ENCODE results near the gene GALNT18. TPM values are rescaled to one million over a fixed set of nuclear protein-coding genes. Genes with fewer than 3 reads are reported as not detected.

The GALNT18 gene
- total and polyA plus RNA-seq, 3 experiments from 2014 or later = 1.3 TPM; not detected in 1

DNA sequence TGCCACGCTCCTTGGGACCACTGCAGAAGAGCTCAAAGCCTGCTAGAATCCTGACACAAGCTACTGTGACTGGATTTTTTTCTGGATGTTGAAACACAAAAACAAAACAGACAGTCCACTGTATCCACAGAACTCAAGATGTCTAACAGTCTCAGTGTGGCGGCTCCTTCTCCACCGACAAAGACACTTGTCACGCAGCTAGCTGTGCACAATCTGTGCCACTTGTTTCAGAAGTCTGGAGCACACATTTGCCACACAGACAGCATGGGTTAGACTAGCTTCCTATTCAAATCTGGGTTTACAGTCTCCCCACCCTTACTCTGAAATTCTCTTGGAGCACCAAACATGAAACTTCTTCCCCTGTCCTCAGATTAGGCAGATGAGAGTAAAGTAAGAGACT is 99.2 kb downstream of the GALNT18 start:
- no peaks in the 10 kb centered on the region for H3K4me1 ChIP-seq (ENCODE audit: insufficient read depth, low read length)
- H3K4me3 Mint-ChIP-seq = no peak overlapping the region
- H3K27ac Mint-ChIP-seq = no peak overlapping the region
- POLR2A ChIA-PET = no interaction called here
- no peak overlapping the region for H3K4me3 ChIP-seq (ENCODE audit: low read length)
- no peaks in the 10 kb centered on the region for H3K4me1 Mint-ChIP-seq
- H3K36me3 ChIP-seq (ENCODE audit: insufficient read depth, low read length) = no peaks in the 10 kb centered on the region
- H3K27ac ChIP-seq (ENCODE audit: low read depth, low read length) = no peak overlapping the region
- no peaks in the 10 kb centered on the region for H3K9me3 ChIP-seq (ENCODE audit: low read length)
- H3K36me3 Mint-ChIP-seq = no peaks in the 10 kb centered on the region
- CTCF ChIA-PET = no interaction called here
- peaks cover 14 to 16% of the 10 kb centered on the region in 2 donors for H3K27me3 Mint-ChIP-seq
- H3K9me3 Mint-ChIP-seq = no peaks in the 10 kb centered on the region
- H3K27me3 ChIP-seq (ENCODE audit: insufficient read depth, low read length, poor library complexity, severe bottlenecking) = no peaks in the 10 kb centered on the region
- DNase-seq = no peak

DNA sequence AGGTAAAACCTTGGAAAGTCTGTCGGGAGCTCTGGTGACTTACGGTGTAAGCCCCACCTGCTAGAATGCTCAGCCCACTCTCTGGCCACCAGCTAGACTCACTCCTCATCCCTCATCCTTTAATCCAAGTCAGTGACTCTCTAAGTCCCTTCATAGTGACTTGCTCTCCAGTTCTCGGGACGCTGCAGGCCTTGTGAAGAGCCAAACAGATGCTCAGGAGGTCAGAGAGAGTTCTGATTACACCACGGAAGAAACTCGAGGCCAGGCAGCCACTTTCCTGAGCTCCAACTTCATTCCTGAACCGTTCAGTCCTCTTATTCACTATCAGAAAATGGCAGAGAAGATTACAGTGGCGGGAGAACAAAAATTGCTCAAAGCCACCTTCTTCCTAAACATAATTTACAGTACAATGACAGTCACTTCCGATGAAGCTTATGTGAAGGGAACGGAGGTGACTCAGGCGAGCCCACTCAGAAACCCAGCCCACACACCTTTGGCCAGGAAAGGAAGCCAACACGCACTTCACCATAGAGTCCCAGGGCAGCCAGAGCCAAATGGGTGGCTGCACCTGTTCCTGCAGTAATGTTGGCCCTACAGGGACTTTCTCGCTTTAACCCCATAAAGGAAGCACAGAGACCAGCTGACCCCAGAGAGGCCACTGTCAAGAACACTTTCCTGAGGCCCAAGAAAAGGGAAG is 100.4 kb downstream of the GALNT18 start:
- POLR2A ChIA-PET = no interaction called here
- no peaks in the 10 kb centered on the region for H3K27me3 ChIP-seq (ENCODE audit: insufficient read depth, low read length, poor library complexity, severe bottlenecking)
- Mint-ChIP-seq H3K4me1 (no peaks in the 10 kb centered on the region), H3K27ac (no peak overlapping the region), H3K27me3 (peaks cover 14 to 16% of the 10 kb centered on the region in 2 donors), H3K9me3 (no peaks in the 10 kb centered on the region), H3K36me3 (no peaks in the 10 kb centered on the region), H3K4me3 (no peak overlapping the region)
- no peak overlapping the region for H3K27ac ChIP-seq (ENCODE audit: low read depth, low read length)
- no peaks in the 10 kb centered on the region for H3K36me3 ChIP-seq (ENCODE audit: insufficient read depth, low read length)
- DNase-seq = no peak
- no peak overlapping the region for H3K4me3 ChIP-seq (ENCODE audit: low read length)
- CTCF ChIA-PET = no interaction called here
- no peaks in the 10 kb centered on the region for H3K4me1 ChIP-seq (ENCODE audit: insufficient read depth, low read length)
- H3K9me3 ChIP-seq (ENCODE audit: low read length) = no peaks in the 10 kb centered on the region

DNA sequence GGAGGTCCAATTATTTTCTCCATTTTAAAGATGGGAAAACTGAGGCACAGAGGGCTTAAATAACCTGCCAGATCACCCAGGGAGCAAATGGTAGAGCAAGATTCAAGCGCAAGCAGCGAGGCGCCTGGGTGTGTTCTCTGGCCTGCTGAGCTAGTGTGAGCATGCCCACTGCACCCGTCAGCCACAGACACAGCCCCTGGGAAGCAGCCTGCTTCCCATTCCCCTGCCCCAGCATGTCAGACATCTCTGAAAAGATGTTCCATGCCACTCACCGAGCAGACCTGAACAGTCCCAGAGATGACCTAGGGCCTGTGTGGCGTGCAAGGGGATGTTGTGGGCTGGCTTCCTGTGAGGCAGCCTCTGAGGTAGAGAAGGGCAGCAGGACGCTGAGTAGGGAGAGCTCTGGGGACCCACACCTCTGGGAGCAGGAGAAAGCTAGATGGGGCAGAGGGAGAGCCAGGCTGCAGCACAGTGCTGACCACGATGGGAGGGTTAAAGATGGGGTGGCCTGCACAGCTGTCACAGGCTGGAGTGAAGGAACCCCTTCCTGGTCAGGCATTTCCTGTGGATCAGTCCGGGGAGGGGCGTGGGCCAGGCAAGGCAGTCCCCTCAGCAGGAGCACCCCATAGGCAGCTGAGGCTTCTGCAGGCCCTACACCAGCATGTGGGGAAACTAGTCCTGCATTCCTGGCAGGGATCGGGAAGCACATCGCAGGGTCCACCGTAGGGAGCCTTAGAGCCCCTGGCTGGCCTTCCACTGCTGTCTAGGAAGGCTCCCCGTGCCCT is 101.4 kb downstream of the GALNT18 start:
- Histone ChIP-seq H3K27me3 (ENCODE audit: insufficient read depth, low read length, poor library complexity, severe bottlenecking) (no peaks in the 10 kb centered on the region), H3K4me3 (ENCODE audit: low read length) (no peak overlapping the region), H3K27ac (ENCODE audit: low read depth, low read length) (no peak overlapping the region), H3K9me3 (ENCODE audit: low read length) (no peaks in the 10 kb centered on the region), H3K36me3 (ENCODE audit: insufficient read depth, low read length) (no peaks in the 10 kb centered on the region), H3K4me1 (ENCODE audit: insufficient read depth, low read length) (no peaks in the 10 kb centered on the region)
- Mint-ChIP-seq H3K4me1 (no peaks in the 10 kb centered on the region), H3K4me3 (no peak overlapping the region), H3K27me3 (peaks cover 12 to 20% of the 10 kb centered on the region in 2 donors), H3K36me3 (no peaks in the 10 kb centered on the region), H3K27ac (no peak overlapping the region), H3K9me3 (no peaks in the 10 kb centered on the region)
- ChIA-PET CTCF (no interaction called here), POLR2A (no interaction called here)
- DNase-seq = no peak

DNA sequence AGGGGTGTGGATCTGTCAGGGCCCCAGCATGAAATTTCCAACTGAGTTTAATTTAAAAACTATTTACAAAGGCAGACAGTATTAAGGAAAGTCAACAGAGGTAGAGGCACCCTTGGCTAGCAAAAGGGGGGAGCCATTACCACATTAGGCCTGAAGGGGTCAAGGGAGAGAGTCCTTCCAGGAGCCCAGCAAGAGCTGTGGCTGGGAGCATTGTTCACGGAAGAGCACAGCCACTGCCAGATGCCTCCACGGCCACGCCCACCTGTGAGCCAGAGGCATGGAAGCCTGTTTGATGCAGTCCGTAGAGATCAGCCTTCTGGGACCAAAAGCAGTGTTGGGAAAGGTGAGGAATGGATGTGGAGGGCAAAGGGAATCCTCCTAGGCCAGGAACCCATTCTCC is 102.6 kb downstream of the GALNT18 start:
- peaks cover 18 to 21% of the 10 kb centered on the region in 2 donors for H3K27me3 Mint-ChIP-seq
- Histone ChIP-seq H3K4me1 (ENCODE audit: insufficient read depth, low read length) (no peaks in the 10 kb centered on the region), H3K27me3 (ENCODE audit: insufficient read depth, low read length, poor library complexity, severe bottlenecking) (no peaks in the 10 kb centered on the region), H3K27ac (ENCODE audit: low read depth, low read length) (no peak overlapping the region), H3K36me3 (ENCODE audit: insufficient read depth, low read length) (no peaks in the 10 kb centered on the region), H3K4me3 (ENCODE audit: low read length) (no peak overlapping the region), H3K9me3 (ENCODE audit: low read length) (no peaks in the 10 kb centered on the region)
- ChIA-PET POLR2A (no interaction called here), CTCF (no interaction called here)
- no peak overlapping the region for H3K4me3 Mint-ChIP-seq
- H3K36me3 Mint-ChIP-seq = no peaks in the 10 kb centered on the region
- H3K9me3 Mint-ChIP-seq = no peaks in the 10 kb centered on the region
- no peak for DNase-seq
- H3K27ac Mint-ChIP-seq = no peak overlapping the region
- H3K4me1 Mint-ChIP-seq = no peaks in the 10 kb centered on the region

DNA sequence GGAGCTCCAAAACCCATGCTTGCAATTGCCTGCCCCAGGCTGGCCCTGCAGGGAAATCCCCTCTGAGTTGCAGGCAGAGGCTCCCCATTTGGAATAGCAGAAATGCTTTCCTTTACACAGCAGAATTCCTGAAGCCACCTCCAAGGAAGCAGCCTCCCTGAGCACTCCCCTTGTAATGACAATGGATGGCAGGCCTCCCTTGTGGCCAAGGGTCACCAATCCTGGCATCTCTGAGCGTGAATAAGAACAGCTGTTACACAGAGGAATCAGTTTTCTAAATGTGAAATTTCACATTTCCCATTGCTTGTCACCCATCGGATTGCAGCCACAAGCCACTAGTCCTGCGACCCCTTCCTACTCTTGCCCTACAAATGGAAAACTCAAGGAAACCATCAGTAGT is 107.6 kb downstream of the GALNT18 start:
- Histone ChIP-seq H3K27me3 (ENCODE audit: insufficient read depth, low read length, poor library complexity, severe bottlenecking) (no peaks in the 10 kb centered on the region), H3K4me3 (ENCODE audit: low read length) (no peak overlapping the region), H3K4me1 (ENCODE audit: insufficient read depth, low read length) (no peaks in the 10 kb centered on the region), H3K9me3 (ENCODE audit: low read length) (no peaks in the 10 kb centered on the region), H3K36me3 (ENCODE audit: insufficient read depth, low read length) (no peaks in the 10 kb centered on the region), H3K27ac (ENCODE audit: low read depth, low read length) (no peak overlapping the region)
- H3K27ac Mint-ChIP-seq = no peak overlapping the region
- no peaks in the 10 kb centered on the region for H3K36me3 Mint-ChIP-seq
- no peaks in the 10 kb centered on the region for H3K9me3 Mint-ChIP-seq
- ChIA-PET CTCF (interaction anchor here (1.1 kb wide), 1 partner anchor 13 kb away, joined by 3 read pairs; no protein-coding TSS in a partner anchor), POLR2A (no interaction called here)
- H3K27me3 Mint-ChIP-seq = peaks cover 11% of the 10 kb centered on the region in 2 donors
- no peaks in the 10 kb centered on the region for H3K4me1 Mint-ChIP-seq
- DNase-seq = no peak
- H3K4me3 Mint-ChIP-seq = no peak overlapping the region

DNA sequence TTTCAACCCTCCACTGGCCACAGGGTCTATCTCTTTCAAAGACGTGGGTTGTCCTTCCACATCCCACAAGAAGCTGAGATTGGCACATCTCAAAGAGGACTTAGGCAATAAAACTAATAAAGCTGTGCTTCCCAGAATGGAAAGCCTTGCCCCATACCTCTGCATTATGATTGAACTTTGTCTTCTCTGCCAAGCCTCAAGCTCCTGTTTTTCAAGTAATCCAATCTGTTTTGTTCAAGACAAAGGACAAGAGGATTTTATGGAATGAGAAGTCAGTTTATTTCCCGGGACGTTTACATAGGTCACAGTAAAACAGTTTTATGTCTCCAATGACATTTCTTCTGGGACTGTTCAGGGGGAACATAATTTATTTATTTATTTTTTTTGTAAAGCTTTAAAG is 108.4 kb downstream of the GALNT18 start:
- Histone ChIP-seq H3K36me3 (ENCODE audit: insufficient read depth, low read length) (no peaks in the 10 kb centered on the region), H3K27me3 (ENCODE audit: insufficient read depth, low read length, poor library complexity, severe bottlenecking) (no peaks in the 10 kb centered on the region), H3K9me3 (ENCODE audit: low read length) (no peaks in the 10 kb centered on the region), H3K4me3 (ENCODE audit: low read length) (no peak overlapping the region), H3K4me1 (ENCODE audit: insufficient read depth, low read length) (no peaks in the 10 kb centered on the region), H3K27ac (ENCODE audit: low read depth, low read length) (no peak overlapping the region)
- H3K9me3 Mint-ChIP-seq = no peaks in the 10 kb centered on the region
- H3K4me1 Mint-ChIP-seq = no peaks in the 10 kb centered on the region
- ChIA-PET CTCF (interaction anchor here (1.1 kb wide), 1 partner anchor 14 kb away, joined by 3 read pairs; no protein-coding TSS in a partner anchor), POLR2A (no interaction called here)
- H3K36me3 Mint-ChIP-seq = no peaks in the 10 kb centered on the region
- no peak overlapping the region for H3K4me3 Mint-ChIP-seq
- no peak for DNase-seq
- peaks cover 7 to 11% of the 10 kb centered on the region in 2 donors for H3K27me3 Mint-ChIP-seq
- H3K27ac Mint-ChIP-seq = no peak overlapping the region

DNA sequence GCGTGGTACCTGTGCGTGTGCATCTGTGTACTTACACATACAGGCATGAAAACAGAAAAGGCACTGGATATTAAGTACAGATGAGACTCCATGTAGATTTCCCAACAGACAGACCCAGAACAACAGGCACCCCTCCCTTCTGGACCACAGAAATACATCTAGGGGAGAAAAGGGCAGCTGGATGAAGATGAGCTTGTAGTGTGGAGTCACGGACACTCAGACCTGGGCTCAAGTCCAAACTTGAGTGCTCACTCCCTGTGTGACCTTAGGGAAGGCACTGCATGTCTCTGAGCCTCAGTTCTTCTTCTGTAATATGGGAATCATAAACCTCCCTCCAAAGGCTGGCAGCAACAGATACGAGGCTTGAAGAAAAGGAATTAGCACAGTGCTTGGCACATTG is 108.9 kb downstream of the GALNT18 start:
- Histone ChIP-seq H3K4me1 (ENCODE audit: insufficient read depth, low read length) (no peaks in the 10 kb centered on the region), H3K4me3 (ENCODE audit: low read length) (no peak overlapping the region), H3K27me3 (ENCODE audit: insufficient read depth, low read length, poor library complexity, severe bottlenecking) (no peaks in the 10 kb centered on the region), H3K27ac (ENCODE audit: low read depth, low read length) (no peak overlapping the region), H3K36me3 (ENCODE audit: insufficient read depth, low read length) (no peaks in the 10 kb centered on the region), H3K9me3 (ENCODE audit: low read length) (no peaks in the 10 kb centered on the region)
- ChIA-PET POLR2A (no interaction called here), CTCF (interaction anchor here (1.1 kb wide), 1 partner anchor 14 kb away, joined by 3 read pairs; no protein-coding TSS in a partner anchor)
- Mint-ChIP-seq H3K36me3 (no peaks in the 10 kb centered on the region), H3K27me3 (peaks cover 6 to 11% of the 10 kb centered on the region in 2 donors), H3K4me1 (no peaks in the 10 kb centered on the region), H3K4me3 (no peak overlapping the region), H3K27ac (no peak overlapping the region), H3K9me3 (no peaks in the 10 kb centered on the region)
- no peak for DNase-seq

DNA sequence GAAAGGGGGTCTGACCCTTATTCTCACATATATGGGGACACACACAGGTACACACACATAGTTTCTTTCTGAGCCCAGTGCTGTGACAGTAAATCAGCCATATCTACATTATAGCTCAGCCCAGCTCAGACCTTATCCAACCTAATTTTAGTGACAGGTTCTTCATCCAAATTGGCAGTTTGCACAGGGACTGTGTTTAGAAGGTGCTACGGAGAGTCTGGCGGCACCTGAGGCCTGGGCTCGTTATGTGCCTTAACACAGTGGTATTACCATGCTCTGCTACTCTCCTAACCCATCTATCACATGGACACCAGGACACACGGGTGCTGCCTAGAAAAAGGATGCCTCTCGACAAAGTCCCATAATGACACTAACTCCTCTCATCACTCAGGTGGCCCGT is 109.3 kb downstream of the GALNT18 start:
- CTCF ChIA-PET = no interaction called here
- POLR2A ChIA-PET = no interaction called here
- DNase-seq = no peak

More for the DNA sequence above, 109.3 kb downstream of the GALNT18 start:
- Mint-ChIP-seq H3K9me3 (no peaks in the 10 kb centered on the region), H3K4me1 (no peaks in the 10 kb centered on the region), H3K4me3 (no peak overlapping the region), H3K27ac (no peak overlapping the region), H3K36me3 (no peaks in the 10 kb centered on the region), H3K27me3 (peaks cover 6 to 13% of the 10 kb centered on the region in 2 donors)
- no peak overlapping the region for H3K4me3 ChIP-seq (ENCODE audit: low read length)
- no peaks in the 10 kb centered on the region for H3K9me3 ChIP-seq (ENCODE audit: low read length)
- H3K27ac ChIP-seq (ENCODE audit: low read depth, low read length) = no peak overlapping the region
- H3K4me1 ChIP-seq (ENCODE audit: insufficient read depth, low read length) = no peaks in the 10 kb centered on the region
- H3K36me3 ChIP-seq (ENCODE audit: insufficient read depth, low read length) = no peaks in the 10 kb centered on the region
- H3K27me3 ChIP-seq (ENCODE audit: insufficient read depth, low read length, poor library complexity, severe bottlenecking) = no peaks in the 10 kb centered on the region
